ENCODE measurements around the gene CDT1. TPM values are rescaled to one million over a fixed set of nuclear protein-coding genes. Genes with fewer than 3 reads are reported as not detected.

The CDT1 gene
- total RNA-seq, 2 experiments from 2014 or later: 136 to 182 TPM

GRCh38 chr16:88842308-88842756, 38.7 kb downstream of the CDT1 start:
- H3K4me1 Mint-ChIP-seq: no peaks in the 10 kb centered on the region
- peaks cover 3% of the 10 kb centered on the region for H3K36me3 Mint-ChIP-seq (ENCODE audit: low read depth)
- intact Hi-C loops (cut with DNase I, micrococcal nuclease): no loop called here

DNA sequence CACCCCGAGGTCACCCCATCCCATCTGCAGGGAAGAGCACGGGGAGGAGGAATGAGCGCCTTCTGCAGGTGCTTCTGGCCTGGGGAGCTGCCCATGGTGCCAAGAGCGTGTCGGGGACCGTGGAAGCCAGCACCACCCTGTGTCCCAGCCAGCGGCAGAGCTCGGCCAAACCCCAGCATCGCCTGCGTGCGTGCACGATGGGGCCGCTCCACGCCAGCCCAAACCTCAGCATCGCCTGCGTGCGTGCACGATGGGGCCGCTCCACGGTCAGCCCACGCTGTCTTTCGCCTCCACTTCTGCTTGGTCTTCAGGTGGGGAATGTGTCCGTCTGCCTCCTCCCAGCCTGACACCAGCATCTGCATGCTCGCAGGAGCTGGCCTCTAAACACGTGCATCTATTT, 39.2 kb downstream of the CDT1 start:
- Mint-ChIP-seq H3K4me3 (no peak overlapping the region), H3K4me1 (no peaks in the 10 kb centered on the region), H3K36me3 (ENCODE audit: low read depth) (peaks cover 3% of the 10 kb centered on the region), H3K9me3 (ENCODE audit: low read depth) (no peaks in the 10 kb centered on the region), H3K27me3 (no peaks in the 10 kb centered on the region), H3K27ac (no peak overlapping the region)
- no peak for DNase-seq
- ATAC-seq: no peak
- ChIA-PET CTCF (interaction anchor here (1.1 kb wide), 1 partner anchor 30 kb away, joined by 4 read pairs; no protein-coding TSS in a partner anchor), POLR2A (no interaction called here)
- intact Hi-C loops (cut with DNase I, micrococcal nuclease): no loop called here

More at GRCh38 chr16:88842308-88842756, 38.7 kb downstream of the CDT1 start:
- ChIA-PET POLR2A (no interaction called here), CTCF (interaction anchor here (1.1 kb wide), 1 partner anchor 30 kb away, joined by 4 read pairs; no protein-coding TSS in a partner anchor)
- no peaks in the 10 kb centered on the region for H3K27me3 Mint-ChIP-seq
- DNase-seq: no peak
- H3K27ac Mint-ChIP-seq: no peak overlapping the region
- H3K9me3 Mint-ChIP-seq (ENCODE audit: low read depth): no peaks in the 10 kb centered on the region
- ATAC-seq: no peak
- no peak overlapping the region for H3K4me3 Mint-ChIP-seq

DNA sequence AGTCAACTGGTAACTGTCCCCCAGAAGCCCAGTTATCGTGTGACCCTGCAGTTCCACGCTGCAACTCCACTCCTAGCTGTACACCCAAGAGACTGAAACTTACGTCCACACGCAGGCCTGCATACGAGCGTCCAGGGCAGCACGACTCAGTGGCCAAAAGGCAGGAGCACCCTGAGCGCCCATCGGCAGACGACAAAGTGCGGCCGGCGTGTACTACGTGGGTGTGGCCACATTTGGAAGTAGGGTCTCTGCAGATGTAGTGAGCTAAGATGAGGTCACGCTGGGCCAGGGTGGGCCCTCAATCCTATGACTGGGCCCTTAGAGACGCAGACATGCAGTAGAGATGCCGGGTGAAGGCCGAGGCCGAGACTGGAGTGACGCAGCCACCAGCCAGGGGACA, 39.7 kb downstream of the CDT1 start:
- ATAC-seq (no peak), DNase-seq (no peak)
- Mint-ChIP-seq H3K36me3 (ENCODE audit: low read depth) (peaks cover 3% of the 10 kb centered on the region), H3K4me1 (no peaks in the 10 kb centered on the region), H3K9me3 (ENCODE audit: low read depth) (no peaks in the 10 kb centered on the region), H3K27ac (no peak overlapping the region), H3K4me3 (no peak overlapping the region), H3K27me3 (no peaks in the 10 kb centered on the region)
- intact Hi-C loops (cut with DNase I, micrococcal nuclease): no loop called here
- ChIA-PET CTCF (interaction anchor here (0.6 to 1.5 kb wide), 4 partner anchors 11 to 515 kb away, joined by 3 to 4 read pairs (median 3); no protein-coding TSS in a partner anchor), POLR2A (no interaction called here)

- peaks cover 3% of the 10 kb centered on the region for H3K36me3 Mint-ChIP-seq (ENCODE audit: low read depth)
- H3K9me3 Mint-ChIP-seq (ENCODE audit: low read depth): no peaks in the 10 kb centered on the region
- no peak overlapping the region for H3K27ac Mint-ChIP-seq
- no peaks in the 10 kb centered on the region for H3K4me1 Mint-ChIP-seq
- no peaks in the 10 kb centered on the region for H3K27me3 Mint-ChIP-seq
- ATAC-seq (no peak), DNase-seq (no peak)
- CTCF ChIA-PET: interaction anchor here (1.5 kb wide), 1 partner anchor 12 kb away, joined by 3 read pairs; no protein-coding TSS in a partner anchor
- POLR2A ChIA-PET: no interaction called here
- intact Hi-C loops (cut with DNase I, micrococcal nuclease): no loop called here
- H3K4me3 Mint-ChIP-seq: no peak overlapping the region
These were observed 40.9 kb downstream of the CDT1 start for GRCh38 chr16:88844419-88845036.

- H3K9me3 Mint-ChIP-seq (ENCODE audit: low read depth): no peaks in the 10 kb centered on the region
- intact Hi-C loops (cut with DNase I, micrococcal nuclease): no loop called here
- no peaks in the 10 kb centered on the region for H3K36me3 Mint-ChIP-seq (ENCODE audit: low read depth)
- ChIA-PET POLR2A (no interaction called here), CTCF (interaction anchor here (1.3 kb wide), 1 partner anchor 28 kb away, joined by 3 read pairs; no protein-coding TSS in a partner anchor)
- H3K4me3 Mint-ChIP-seq: no peak overlapping the region
- ATAC-seq (no peak), DNase-seq (no peak)
- no peaks in the 10 kb centered on the region for H3K27me3 Mint-ChIP-seq
- no peaks in the 10 kb centered on the region for H3K4me1 Mint-ChIP-seq
- H3K27ac Mint-ChIP-seq: no peak overlapping the region
These were observed 42.5 kb downstream of the CDT1 start for GRCh38 chr16:88846088-88846487.

- DNase-seq (no peak), ATAC-seq (no peak)
- H3K27me3 Mint-ChIP-seq: no peaks in the 10 kb centered on the region
- POLR2A ChIA-PET: no interaction called here
- no peaks in the 10 kb centered on the region for H3K36me3 Mint-ChIP-seq (ENCODE audit: low read depth)
- intact Hi-C loops (cut with DNase I, micrococcal nuclease): no loop called here
- no peak overlapping the region for H3K4me3 Mint-ChIP-seq
- CTCF ChIA-PET: no interaction called here
- H3K27ac Mint-ChIP-seq: no peak overlapping the region
- H3K9me3 Mint-ChIP-seq (ENCODE audit: low read depth): no peaks in the 10 kb centered on the region
- no peaks in the 10 kb centered on the region for H3K4me1 Mint-ChIP-seq
These were observed 44.1 kb downstream of the CDT1 start for GRCh38 chr16:88847654-88848053.

DNA sequence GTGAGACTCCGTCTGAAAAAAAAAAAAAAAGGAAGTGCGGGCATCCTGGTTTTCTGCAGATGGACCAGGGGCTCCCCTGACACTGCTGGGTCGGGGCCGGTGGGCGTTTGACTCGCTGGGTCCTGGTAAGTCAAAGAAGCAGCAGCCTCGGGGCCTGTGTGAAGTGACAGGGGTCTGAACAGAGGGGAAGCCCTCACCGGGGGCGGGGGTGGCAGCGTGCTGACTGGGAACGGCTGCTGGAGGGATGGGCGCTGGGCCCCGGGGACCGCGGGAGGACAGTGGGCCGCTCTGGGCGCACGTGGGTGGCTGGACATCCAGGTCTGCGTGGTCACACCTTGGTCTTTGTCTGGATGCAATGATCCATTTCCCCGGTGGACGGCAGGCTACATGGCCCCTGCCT, 45.0 kb downstream of the CDT1 start:
- H3K4me3 Mint-ChIP-seq: no peak overlapping the region
- CTCF ChIA-PET: no interaction called here

GRCh38 chr16:88850531-88851199, 47.1 kb downstream of the CDT1 start:
- CTCF ChIA-PET: no interaction called here
- Mint-ChIP-seq H3K9me3 (ENCODE audit: low read depth) (no peaks in the 10 kb centered on the region), H3K36me3 (ENCODE audit: low read depth) (no peaks in the 10 kb centered on the region), H3K4me3 (no peak overlapping the region), H3K27me3 (no peaks in the 10 kb centered on the region), H3K27ac (no peak overlapping the region), H3K4me1 (peaks cover 8% of the 10 kb centered on the region)
- DNase-seq: no peak
- no peak for ATAC-seq
- intact Hi-C loops (cut with DNase I, micrococcal nuclease): loop anchor here in 1 of 2 experiments (10.0 kb wide), 1 partner anchor 314 kb away; no protein-coding TSS in a partner anchor
- POLR2A ChIA-PET: no interaction called here

More for the DNA sequence above, 45.0 kb downstream of the CDT1 start:
- H3K27ac Mint-ChIP-seq: no peak overlapping the region
- H3K9me3 Mint-ChIP-seq (ENCODE audit: low read depth): no peaks in the 10 kb centered on the region
- no peaks in the 10 kb centered on the region for H3K4me1 Mint-ChIP-seq
- POLR2A ChIA-PET: no interaction called here
- DNase-seq: no peak
- intact Hi-C loops (cut with DNase I, micrococcal nuclease): no loop called here
- H3K27me3 Mint-ChIP-seq: no peaks in the 10 kb centered on the region
- no peaks in the 10 kb centered on the region for H3K36me3 Mint-ChIP-seq (ENCODE audit: low read depth)
- no peak for ATAC-seq

DNA sequence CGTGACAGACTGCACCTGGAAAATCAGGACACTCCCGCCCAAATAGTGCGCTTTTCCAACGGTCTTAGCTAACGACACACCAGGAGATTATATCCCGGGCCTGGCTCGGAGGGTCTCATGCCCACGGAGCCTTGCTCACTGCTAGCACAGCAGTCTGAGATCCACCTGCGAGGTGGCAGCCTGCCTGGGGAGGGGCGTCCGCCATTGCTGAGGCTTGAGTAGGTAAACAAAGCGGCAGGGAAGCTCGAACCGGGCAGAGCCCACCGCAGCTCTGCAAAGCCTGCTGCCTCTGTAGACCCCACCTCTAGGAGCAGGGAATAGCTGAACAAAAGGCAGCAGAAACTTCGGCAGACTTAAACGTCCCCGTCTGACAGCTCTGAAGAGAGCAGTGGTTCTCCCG, 48.0 kb downstream of the CDT1 start:
- no peak for DNase-seq
- POLR2A ChIA-PET: no interaction called here
- Mint-ChIP-seq H3K27me3 (no peaks in the 10 kb centered on the region), H3K27ac (no peak overlapping the region), H3K4me1 (peaks cover 9% of the 10 kb centered on the region), H3K36me3 (ENCODE audit: low read depth) (no peaks in the 10 kb centered on the region), H3K9me3 (ENCODE audit: low read depth) (no peaks in the 10 kb centered on the region), H3K4me3 (no peak overlapping the region)
- CTCF ChIA-PET: interaction anchor here (0.6 to 0.7 kb wide), 2 partner anchors 388 to 438 kb away, joined by 3 read pairs; no protein-coding TSS in a partner anchor
- intact Hi-C loops (cut with DNase I, micrococcal nuclease): loop anchor here in 1 of 2 experiments (10.0 kb wide), 1 partner anchor 313 kb away; no protein-coding TSS in a partner anchor
- ATAC-seq: no peak

DNA sequence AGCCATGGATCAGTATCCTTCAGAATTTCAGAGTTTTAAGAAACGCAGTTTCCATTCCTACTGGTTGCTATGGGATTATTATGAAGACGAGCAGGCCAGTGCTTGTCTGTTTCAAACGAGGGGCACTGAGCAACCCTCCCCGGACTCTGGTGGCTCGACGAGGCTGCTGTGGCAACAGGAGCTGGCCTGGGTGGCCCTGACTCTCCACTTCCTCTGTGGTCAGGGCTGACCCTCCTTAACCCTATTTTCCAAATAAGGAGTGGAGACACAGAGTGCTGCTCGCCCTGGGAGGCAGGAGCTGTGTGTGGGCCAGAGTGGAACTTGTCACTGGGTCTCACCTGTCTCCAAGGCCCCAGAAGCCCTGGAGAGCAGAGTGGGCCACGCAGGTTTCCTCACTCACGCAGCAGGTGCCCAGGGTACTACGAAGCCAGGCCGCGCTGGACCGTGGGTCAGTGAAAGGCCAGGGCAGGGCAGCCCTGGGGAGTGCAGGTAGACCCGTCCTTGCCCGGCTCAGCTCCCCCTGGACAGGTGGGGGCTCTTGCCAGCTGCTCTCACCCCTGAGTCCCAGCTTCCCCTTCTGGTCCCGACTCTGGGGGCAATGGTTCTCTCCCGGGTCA, 49.8 kb downstream of the CDT1 start:
- peaks cover 6% of the 10 kb centered on the region for H3K36me3 Mint-ChIP-seq (ENCODE audit: low read depth)
- no peak overlapping the region for H3K27ac Mint-ChIP-seq
- ATAC-seq (no peak), DNase-seq (no peak)
- ChIA-PET CTCF (interaction anchor here (0.7 kb wide), 1 partner anchor 66 kb away, joined by 3 read pairs; no protein-coding TSS in a partner anchor), POLR2A (interaction anchor here (0.6 to 0.7 kb wide), 2 partner anchors 311 to 429 kb away, joined by 3 to 5 read pairs; no protein-coding TSS in a partner anchor)
- H3K4me3 Mint-ChIP-seq: no peak overlapping the region
- intact Hi-C loops (cut with DNase I, micrococcal nuclease): loop anchor here in 1 of 2 experiments (10.0 kb wide), 1 partner anchor 311 kb away; no protein-coding TSS in a partner anchor
- peaks cover 18% of the 10 kb centered on the region for H3K4me1 Mint-ChIP-seq
- no peaks in the 10 kb centered on the region for H3K27me3 Mint-ChIP-seq
- H3K9me3 Mint-ChIP-seq (ENCODE audit: low read depth): no peaks in the 10 kb centered on the region

GRCh38 chr16:88854306-88855111, 50.9 kb downstream of the CDT1 start:
- POLR2A ChIA-PET: interaction anchor here (1.0 kb wide), 1 partner anchor 43 kb away, joined by 3 read pairs; the partner anchor contains the start of gene APRT
- Mint-ChIP-seq H3K4me3 (no peak overlapping the region), H3K4me1 (peaks cover 22% of the 10 kb centered on the region), H3K36me3 (ENCODE audit: low read depth) (peaks cover 7% of the 10 kb centered on the region), H3K9me3 (ENCODE audit: low read depth) (no peaks in the 10 kb centered on the region), H3K27me3 (no peaks in the 10 kb centered on the region), H3K27ac (no peak overlapping the region)
- no peak for ATAC-seq
- intact Hi-C loops (cut with DNase I, micrococcal nuclease): loop anchor here (5.0 to 10.0 kb wide), 3 partner anchors 243 to 1018 kb away; partner anchors contain the start of gene TCF25 (in 1 of the 2)
- CTCF ChIA-PET: interaction anchor here (0.6 to 1.0 kb wide), 2 partner anchors 29 to 354 kb away, joined by 3 to 4 read pairs; no protein-coding TSS in a partner anchor
- DNase-seq: peak; percentile 28
